Activated CD4-positive, alpha-beta T cell treated with anti-CD3 and anti-CD28 coated beads, Interleukin-2, amount 10 ng/mL, durations not matched to agents 24 days and 14 days (primary cell): ENCODE measurements around the gene SYNJ1. TPM values are rescaled to one million over a fixed set of nuclear protein-coding genes. Genes with fewer than 3 reads are reported as not detected.

ENCODE experiments used
- DNase-seq: peaks from one replicate; pipeline ENCODE4 v3.0.0; 2022
- H3K27ac Mint-ChIP-seq: one replicate; pipeline ENCODE4 v1.8.0; 2022; ENCODE audit warnings: mild to moderate bottlenecking, mixed read lengths
- H3K27me3 Mint-ChIP-seq: one replicate; pipeline ENCODE4 v1.8.0; 2022; ENCODE audit warnings: mixed read lengths
- H3K36me3 Mint-ChIP-seq: one replicate; pipeline ENCODE4 v1.8.0; 2022; ENCODE audit warnings: low read depth, mild to moderate bottlenecking, mixed read lengths
- H3K4me1 Mint-ChIP-seq: one replicate; pipeline ENCODE4 v1.8.0; 2021; ENCODE audit warnings: mixed read lengths
- H3K4me3 Mint-ChIP-seq: one replicate; pipeline ENCODE4 v1.8.0; 2022; ENCODE audit warnings: mild to moderate bottlenecking, moderate library complexity, mixed read lengths
- H3K9me3 Mint-ChIP-seq: one replicate; pipeline ENCODE4 v1.8.0; 2021; ENCODE audit warnings: mixed read lengths
- intact Hi-C: fragments of 100-400 bp; cut with micrococcal nuclease; formaldehyde crosslinking; loops from one replicate; pipeline ENCODE4 v1.15.1; 2023
- total RNA-seq: library from RNA; stranded (reverse); gene quantifications from 2 replicates; pipeline ENCODE4 v1.2.3, GENCODE V29; 2022

Gene SYNJ1
- total RNA-seq, 1 donor from 2014 or later = 12.6 TPM

GRCh38 chr21:32587120-32587519 lies 140.7 kb downstream of the SYNJ1 start:
- no peaks in the 10 kb centered on the region for H3K9me3 Mint-ChIP-seq
- no peaks in the 10 kb centered on the region for H3K27me3 Mint-ChIP-seq
- H3K36me3 Mint-ChIP-seq = no peaks in the 10 kb centered on the region
- H3K4me1 Mint-ChIP-seq = no peaks in the 10 kb centered on the region
- H3K27ac Mint-ChIP-seq = no peak overlapping the region
- no peak overlapping the region for H3K4me3 Mint-ChIP-seq
- intact Hi-C loops = no loop called here
- DNase-seq = no peak

- no peaks in the 10 kb centered on the region for H3K9me3 Mint-ChIP-seq
- no peak overlapping the region for H3K4me3 Mint-ChIP-seq
- H3K27me3 Mint-ChIP-seq = no peaks in the 10 kb centered on the region
- intact Hi-C loops = no loop called here
- no peaks in the 10 kb centered on the region for H3K36me3 Mint-ChIP-seq
- DNase-seq = no peak
- H3K4me1 Mint-ChIP-seq = no peaks in the 10 kb centered on the region
- H3K27ac Mint-ChIP-seq = no peak overlapping the region
These were observed 141.8 kb downstream of the SYNJ1 start for GRCh38 chr21:32585970-32586369.

- no peak for DNase-seq
- Mint-ChIP-seq H3K27me3 (no peaks in the 10 kb centered on the region), H3K4me1 (no peaks in the 10 kb centered on the region), H3K9me3 (no peaks in the 10 kb centered on the region), H3K4me3 (no peak within 1 kb of the TSS), H3K27ac (no peak within 1 kb of the TSS), H3K36me3 (no peaks in the 10 kb centered on the region)
- intact Hi-C loops = no loop called here
These were observed 142.6 kb downstream of the SYNJ1 start, which contains the start of gene TCP10L for GRCh38 chr21:32585042-32585710. Gene TCP10L, minus strand, starts transcription at chr21:32585523. Its CDS starts 1,219 bp downstream, at chr21:32584304.

GRCh38 chr21:32584472-32584871 lies 143.3 kb downstream of the SYNJ1 start:
- Mint-ChIP-seq H3K36me3 (no peaks in the 10 kb centered on the region), H3K27me3 (no peaks in the 10 kb centered on the region), H3K27ac (no peak overlapping the region), H3K4me1 (no peaks in the 10 kb centered on the region), H3K9me3 (no peaks in the 10 kb centered on the region), H3K4me3 (no peak overlapping the region)
- intact Hi-C loops = no loop called here
- DNase-seq = no peak

GRCh38 chr21:32581732-32582131 lies 146.1 kb downstream of the SYNJ1 start:
- H3K27me3 Mint-ChIP-seq = no peaks in the 10 kb centered on the region
- no peaks in the 10 kb centered on the region for H3K36me3 Mint-ChIP-seq
- intact Hi-C loops = no loop called here
- no peak overlapping the region for H3K27ac Mint-ChIP-seq
- no peak for DNase-seq
- no peak overlapping the region for H3K4me3 Mint-ChIP-seq
- H3K9me3 Mint-ChIP-seq = no peaks in the 10 kb centered on the region
- no peaks in the 10 kb centered on the region for H3K4me1 Mint-ChIP-seq

GRCh38 chr21:32580949-32581348 lies 146.9 kb downstream of the SYNJ1 start:
- no peaks in the 10 kb centered on the region for H3K27me3 Mint-ChIP-seq
- H3K27ac Mint-ChIP-seq = no peak overlapping the region
- H3K9me3 Mint-ChIP-seq = no peaks in the 10 kb centered on the region
- H3K4me3 Mint-ChIP-seq = no peak overlapping the region
- intact Hi-C loops = no loop called here
- no peaks in the 10 kb centered on the region for H3K36me3 Mint-ChIP-seq
- no peak for DNase-seq
- no peaks in the 10 kb centered on the region for H3K4me1 Mint-ChIP-seq

Other genes with a start within 250 kb of the SYNJ1 start
- gene TCP10L, start 142.5 kb downstream of the SYNJ1 start, total RNA-seq = 0.58 and 1.1 TPM in 2 replicates
- 52.5 and 57.6 TPM in 2 replicates for gene CFAP298, start 115.6 kb downstream of the SYNJ1 start, total RNA-seq
- 60.5 and 65.4 TPM in 2 replicates for gene PAXBP1, start 43.7 kb upstream of the SYNJ1 start, total RNA-seq